Stimulated activated CD4-positive, alpha-beta T cell treated with anti-CD3 and anti-CD28 coated beads, Interleukin-15, amount 100 ng/mL, for 48 hours (primary cell): ENCODE data around the gene KCNJ1.

Experiments used
- DNase-seq, 2 donors: peaks; one replicate each; pipeline ENCODE4 v3.0.0-alpha.2; 2020; ENCODE audit warnings: low read depth in 2 of 2

The KCNJ1 gene

DNA sequence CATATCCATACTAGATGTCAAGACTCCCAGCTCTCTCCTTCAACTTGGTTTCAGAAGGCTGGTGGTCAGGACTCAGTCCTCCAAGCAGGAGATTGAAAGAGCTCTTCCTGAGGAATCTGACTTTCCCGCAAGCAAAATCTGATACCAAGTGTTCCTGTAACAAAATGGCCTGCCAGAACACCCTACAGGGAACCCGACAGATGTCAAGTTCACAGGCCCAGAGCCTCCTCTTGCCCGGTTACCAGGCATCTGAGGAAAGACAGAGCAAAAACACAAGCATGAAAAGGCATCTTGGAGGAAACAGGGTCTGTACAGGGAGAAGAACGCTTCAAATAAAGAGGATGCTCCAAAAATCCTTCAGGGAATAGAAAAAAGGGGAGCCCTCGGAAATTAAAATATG is 15.4 kb upstream of the KCNJ1 start:
- DNase-seq = no peak

DNA sequence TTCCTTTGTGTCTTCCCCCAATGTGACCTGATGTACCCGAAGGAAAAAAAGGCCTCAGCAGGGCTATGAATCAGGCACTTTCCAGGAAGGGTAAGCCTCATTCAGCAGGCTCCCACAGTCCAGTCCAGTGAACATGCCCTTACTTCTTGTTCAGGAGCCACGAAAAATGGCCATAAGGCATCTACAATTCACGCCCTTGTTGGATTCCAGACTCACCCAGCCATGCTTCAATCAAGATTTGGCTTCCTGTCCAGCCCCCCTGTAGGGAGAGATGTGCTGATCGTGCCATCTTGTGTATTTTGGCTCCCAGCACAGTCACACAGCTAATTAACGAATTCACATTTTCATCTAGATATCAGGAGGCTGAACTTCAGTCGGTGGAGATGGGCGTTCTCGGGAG is 14.1 kb upstream of the KCNJ1 start:
- no peak for DNase-seq

DNA sequence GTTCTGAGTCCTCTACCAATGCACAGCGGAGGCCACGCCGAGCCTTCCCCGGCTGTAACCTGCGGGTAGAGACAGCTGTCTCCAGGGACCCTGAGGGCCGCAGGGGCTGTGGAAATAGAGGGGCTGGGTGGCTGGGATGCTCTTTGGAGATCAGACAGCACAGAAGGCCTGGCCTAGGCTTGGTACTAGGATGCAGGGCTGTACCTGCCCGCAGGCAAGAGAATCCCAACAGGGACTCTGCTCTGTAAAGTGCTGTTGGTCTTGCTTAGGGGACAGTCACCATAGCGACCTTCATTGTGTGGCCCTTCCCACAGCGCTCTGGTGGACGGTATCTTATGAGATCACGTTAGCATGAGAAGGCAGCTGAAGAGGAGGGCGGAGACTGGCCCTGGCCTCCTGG is 12.7 kb upstream of the KCNJ1 start:
- DNase-seq = no peak

DNA sequence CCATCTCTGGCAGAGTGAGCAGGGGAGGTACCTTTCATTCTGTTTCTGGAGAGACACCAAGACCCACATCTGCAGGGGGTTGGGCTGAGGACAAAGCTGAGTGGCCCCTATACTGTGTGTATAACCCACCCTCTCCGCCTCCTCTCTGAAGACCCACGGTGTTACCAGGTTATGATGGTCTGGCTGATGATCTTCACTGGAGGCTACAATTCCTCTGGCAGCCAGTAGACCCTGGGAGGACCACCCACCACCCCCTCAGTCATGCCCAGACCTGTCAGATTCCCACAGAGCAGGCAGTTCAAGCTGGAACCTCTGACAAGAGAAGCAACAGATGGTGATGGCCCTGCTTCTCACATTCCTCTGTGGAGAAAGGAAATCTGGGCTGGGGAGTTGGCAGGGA is 11.4 kb upstream of the KCNJ1 start:
- no peak for DNase-seq

DNA sequence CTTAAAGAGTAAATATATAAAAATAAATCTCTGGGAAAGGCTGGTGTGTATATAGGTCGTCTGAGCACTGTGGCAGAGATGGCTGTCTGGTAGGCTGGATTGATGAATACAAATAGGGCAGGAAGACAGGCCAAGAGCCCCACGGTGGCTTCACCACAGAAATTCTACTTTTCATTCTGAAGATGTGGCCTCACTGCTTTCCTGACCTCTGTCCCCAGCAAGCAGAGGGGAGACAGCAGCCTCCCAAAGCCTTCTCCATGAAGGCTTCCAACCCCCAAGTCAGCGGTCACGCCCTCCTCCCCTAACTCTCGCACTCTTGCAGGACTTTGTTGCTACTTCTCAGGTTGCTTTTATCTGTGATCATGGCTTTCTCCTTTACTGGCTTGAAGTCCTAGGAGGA is 10.6 kb upstream of the KCNJ1 start:
- DNase-seq = no peak

DNA sequence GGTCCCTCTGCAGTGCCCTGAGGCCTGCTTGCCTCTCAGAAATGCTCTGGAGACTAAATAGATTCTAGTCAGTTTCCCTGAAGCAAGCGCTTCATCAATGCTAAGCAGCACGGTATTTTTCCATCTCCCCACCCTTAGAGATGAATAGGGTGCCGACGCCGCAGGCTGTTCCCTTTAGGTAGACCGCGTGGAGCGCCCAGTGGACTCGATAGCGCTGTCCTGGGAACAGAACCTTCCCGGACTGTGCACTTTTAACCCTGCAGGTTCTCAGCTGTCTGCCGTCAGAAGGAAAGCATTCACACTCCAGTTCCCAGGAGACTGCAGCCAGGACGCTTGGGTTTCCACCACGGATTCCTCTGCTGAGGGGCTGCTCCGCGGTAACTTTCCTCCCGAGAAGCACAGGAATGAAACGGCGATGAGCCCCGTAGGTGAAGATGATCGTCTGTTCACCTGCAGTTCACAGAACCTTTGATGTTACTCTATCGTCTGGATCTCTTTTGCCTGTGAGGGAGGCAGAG is 9.1 kb upstream of the KCNJ1 start:
- DNase-seq = no peak

DNA sequence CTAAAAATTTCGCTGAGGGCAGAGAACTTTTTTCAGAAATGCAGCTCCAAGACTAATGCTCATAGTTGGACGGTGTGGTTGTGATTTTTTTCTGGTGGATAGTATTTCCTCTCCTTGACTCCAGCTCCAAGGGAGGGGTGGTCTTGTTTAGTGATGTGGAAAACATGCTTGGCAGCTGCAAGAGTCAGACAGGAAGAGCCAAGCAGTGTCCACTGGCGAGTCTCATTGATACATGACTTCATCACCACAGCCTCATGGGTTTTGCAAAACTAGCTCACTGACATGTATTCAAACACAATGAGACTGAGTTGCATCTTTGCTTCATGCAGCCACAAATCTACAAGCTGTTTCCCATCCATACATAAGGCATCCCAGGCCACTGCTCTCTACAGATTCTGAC is 7.3 kb upstream of the KCNJ1 start:
- no peak for DNase-seq

DNA sequence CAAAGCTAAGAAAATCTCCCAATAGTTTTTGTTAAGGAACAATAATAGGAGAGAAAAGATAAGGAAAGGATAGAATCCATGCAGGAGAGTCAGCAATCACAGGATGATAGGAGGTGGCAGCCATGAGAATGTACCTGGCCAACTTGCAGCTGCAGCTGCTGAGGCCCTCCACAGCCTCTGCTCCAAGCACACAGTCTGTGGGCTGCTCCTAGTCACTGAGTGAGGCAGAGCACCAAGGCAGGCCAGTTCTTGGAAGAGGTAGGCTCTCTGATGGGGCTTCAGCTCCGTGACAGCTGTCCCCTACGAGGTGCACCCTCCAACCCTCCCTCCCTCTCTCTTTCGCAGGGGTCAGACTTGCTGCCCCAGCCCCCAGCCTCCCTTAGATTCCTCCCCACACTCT is 5.5 kb upstream of the KCNJ1 start:
- no peak for DNase-seq

DNA sequence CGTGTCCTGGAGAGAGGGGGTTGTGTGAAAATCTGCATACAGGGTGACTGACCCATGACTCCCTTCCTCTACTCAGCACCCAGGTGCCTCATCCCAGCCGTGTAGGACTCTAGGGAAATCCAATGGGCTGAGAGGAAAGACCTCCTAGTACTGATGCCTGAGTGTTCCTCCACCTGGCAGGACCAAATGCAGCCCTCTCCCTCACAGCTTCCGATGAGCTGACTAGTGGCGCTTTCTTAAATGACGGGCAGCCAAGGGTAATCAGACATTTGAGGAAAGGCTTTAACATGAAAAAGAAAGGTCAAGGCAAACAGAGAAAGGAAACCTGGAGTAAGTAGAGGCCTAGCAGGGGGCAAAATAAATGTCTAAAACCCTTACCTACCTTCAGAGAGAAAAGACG is 5.0 kb upstream of the KCNJ1 start:
- no peak for DNase-seq

DNA sequence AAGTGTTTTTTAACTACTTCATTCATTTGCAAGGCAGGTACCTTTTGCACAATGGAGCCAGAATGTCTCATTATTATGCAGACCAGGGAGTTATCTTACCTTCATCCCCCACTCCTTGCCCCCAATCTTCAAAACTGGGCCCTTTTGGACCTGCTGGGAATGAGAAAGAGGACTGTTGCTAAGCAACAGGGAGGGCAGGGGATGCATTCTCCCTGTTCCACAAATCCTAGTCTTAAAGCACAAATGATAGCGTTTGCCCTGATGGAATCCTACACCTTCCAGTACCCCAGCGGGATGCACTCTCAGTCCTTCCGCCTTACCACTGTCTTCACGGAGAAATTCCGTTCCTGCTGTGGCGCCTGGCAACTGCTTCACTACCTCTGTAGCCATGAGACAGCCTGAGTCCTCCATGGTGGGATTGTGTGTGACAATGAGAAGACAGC is 4.1 kb upstream of the KCNJ1 start:
- DNase-seq = no peak

DNA sequence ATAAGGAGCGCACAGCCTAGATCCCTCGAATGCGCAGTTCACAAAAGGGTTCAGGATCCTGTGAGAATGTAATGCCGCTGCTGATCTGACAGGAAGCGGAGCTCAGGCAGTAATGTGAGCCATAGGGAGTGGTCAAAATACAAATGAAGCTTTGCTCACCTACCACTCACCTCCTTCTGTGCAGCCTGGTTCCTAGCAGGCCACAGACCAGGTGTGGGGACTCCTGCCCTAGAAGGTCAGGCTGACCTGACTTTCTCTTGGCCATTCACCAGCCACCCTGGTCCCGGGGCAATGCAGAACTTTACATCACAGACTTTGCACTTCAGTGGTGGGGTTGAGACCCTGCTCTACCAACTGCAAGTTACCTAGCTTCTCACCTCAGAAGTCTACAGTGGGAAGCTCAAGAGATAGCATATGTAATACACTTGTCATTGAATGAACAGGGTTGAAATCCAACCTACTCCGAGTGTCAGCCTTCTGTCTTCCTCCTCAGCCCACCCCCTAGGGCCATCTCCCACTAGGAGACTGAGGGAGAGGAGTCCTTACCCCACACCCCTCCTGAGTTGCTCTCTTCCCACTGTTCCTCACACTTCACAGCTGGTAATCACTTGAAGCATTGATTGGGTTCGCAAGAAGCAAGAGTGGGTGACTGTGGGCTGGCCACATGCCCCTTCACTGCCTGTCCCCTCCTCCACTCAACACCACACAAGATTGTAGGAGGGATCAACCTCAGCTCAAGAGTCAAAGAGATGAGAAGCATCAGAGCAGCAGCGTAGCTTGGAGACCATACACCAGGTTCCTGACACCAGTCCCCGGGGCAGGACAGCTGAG is 2.0 kb upstream of the KCNJ1 start:
- DNase-seq = no peak

DNA sequence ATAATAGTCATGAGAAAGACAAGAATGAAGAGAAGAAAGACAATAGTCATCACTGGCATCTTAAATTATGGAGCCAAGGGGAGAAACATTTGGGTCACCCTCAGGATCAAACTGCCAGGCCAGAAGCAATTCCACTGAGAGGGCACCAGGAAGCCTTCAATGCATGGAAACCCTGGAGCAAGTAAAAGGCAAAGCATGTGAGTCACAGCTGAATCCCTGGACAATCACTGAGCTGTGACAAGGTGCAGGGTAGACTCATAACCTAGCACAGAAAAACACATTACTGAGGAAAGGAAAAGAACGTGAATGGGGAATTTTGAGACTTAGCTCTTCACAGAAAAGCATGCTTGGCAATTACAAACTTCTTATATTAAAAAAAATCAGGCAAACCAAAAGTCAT is 1.6 kb downstream of the KCNJ1 start:
- no peak for DNase-seq

DNA sequence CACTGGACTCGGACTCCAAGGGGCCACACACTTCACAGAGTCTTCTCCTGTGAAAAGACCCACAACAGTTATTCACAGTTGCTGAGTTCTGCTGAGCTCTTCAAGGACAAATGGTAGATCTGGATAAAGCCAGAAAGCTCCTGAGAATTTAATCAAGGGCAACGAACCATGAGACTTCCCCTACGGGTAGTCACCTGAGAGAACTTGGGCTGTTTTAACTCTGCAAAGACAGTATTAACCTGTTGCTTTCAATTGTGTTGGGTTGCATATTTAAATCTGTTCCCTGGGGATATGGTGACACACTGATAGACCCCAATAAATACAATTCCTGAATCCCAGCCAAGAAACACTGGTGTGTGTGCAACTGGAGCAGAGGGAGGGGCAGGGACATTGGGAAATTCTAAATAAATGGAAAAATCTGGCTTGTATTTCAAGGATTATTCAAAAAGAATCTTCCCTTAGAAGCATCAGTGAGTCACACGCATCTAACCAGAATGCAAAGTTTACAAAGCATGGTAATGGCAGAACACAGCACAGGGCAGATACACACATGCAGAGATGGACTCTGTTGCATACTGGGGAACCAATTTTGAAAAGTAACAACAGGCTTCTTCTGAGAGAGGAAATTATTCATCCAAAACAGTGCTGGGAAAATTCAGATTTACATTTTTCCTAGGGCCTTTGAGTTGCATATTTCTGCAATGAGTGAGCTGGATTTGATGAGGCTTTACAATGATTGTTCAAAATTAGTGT is 4.0 kb downstream of the KCNJ1 start:
- no peak for DNase-seq

DNA sequence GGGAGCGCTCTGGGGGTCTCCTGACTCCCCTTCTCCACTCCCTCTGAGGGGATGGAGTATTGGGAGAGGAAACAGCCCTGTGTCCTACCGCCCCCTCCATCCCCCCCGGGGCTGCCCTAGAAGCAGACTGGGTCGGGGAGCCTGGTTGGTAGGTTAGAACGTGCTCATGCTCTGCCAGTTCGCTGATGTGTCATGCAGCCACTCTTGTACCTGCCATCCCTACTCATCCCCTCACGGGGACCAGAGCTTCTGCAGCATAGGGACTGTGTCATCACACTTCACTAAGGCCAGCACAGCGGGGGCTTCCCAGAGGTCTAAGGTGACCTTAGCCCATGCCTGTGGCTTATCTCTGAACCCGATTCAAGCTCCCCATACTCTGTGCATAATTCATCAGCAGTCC is 4.7 kb downstream of the KCNJ1 start:
- no peak for DNase-seq

DNA sequence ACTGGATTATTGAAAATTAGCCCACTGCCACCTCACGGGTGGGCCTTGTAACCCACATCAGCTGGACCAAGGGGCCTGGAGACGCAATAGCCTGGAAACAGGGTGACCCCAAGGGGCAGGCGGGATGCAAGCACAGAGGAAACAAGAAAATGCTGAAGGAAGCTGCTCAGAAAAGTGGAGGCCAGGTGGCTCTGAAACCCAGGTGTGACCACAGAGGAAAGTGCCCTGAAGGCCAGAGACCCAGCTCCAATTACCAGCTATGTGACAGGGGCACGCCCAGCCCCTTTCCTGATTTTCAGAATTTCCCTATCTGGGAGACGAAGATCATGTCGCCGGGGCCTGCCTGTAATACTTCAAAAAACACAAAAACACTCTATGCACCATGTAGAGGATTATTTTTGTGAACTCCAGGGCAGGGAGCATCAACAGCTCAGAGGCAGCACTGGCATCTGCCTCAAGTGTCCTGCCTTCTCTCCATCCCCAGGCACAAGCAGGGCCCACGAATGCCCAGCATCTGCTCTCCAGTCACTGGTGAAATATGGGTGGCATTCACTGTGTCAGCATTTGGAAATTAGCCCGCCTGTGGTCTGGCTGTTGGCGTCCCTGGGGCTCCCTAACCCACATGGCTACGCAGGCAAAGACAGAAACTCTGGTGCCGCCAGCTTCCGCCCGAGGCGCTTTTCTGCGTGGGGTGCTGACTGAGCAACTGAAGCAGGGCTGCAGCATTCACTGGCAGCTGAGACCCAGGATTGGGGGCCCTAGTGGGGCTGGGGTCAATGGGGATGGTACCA is 6.3 kb downstream of the KCNJ1 start:
- no peak for DNase-seq

DNA sequence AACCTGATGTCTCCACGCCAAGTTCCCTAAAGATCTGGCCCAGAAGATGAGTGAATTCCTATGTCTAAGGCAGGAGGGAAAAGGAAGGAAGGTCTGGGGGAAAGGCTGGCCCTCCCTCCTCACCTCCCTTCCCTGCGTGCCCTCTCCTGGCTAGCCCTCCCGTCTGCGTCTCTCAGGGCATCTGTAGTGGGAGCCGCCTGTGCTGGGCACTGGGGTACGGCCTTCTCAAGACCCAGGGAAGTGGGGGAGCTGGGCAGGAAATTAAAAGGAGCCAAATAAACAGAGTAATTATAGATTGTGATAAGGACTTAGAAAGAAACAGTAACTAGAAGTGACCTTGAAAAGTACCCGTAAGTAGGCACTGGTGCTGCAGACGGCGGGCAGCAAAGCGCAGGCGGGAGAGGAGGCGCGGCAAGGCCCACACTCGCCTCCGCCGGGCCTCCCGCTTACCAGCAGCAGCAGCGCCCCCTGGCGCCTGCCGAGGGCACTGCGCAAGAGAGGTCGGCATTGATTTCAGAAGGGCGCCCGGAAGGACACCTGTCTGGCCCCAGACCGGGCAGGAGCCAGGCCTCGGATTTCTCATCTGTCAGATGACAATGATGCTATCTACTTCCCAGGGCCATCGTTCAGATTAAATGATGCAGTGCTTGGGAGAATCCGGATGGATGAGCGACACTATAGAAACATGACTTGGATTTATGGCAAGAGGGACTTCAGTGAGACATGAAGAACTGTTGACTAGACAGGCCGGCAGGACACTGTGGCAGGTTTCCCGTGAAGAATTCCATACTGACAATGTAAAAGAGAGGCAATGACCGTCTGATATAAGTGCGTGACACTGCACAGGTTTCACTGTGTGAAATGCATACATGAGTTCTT is 7.3 kb downstream of the KCNJ1 start:
- peak; percentile 57 to 70 for DNase-seq

DNA sequence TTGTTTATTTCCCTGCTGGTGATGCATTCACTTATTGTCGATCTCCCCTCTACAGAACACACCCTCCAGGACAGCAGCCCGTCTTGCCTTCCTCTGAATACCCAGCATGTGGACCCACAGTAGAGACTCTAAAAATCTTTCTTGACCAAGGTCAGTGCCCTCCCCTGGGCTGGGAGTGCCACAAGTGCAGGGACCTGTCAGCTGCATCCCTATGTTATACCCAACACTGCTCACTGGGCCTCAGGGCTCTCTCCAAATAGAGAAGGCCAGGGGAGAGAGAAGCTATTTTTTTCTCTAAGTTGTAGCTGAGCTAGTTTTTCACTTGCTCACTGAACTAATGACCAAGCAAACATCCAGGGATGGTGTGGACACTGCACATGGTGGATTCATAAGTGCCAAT is 9.8 kb downstream of the KCNJ1 start:
- no peak for DNase-seq

DNA sequence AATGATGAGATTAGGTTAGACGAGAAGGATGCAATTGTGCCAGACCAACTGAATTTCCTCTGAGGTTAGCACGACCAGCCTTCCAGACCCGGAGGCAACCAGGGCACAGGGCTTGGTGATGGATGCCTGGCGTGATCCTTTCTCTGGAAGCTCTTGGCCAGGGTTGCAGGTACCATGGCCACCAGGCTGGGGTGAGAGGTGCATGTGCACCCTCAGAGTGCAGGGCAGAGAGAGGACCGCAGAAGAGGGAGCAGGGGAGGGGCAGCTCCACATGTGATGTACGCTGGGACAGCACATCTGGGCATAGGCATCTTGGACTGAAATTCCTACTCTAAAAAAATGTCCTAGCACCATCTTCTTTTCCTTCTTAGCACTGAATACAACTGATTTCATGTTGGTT is 10.9 kb downstream of the KCNJ1 start:
- DNase-seq = no peak

DNA sequence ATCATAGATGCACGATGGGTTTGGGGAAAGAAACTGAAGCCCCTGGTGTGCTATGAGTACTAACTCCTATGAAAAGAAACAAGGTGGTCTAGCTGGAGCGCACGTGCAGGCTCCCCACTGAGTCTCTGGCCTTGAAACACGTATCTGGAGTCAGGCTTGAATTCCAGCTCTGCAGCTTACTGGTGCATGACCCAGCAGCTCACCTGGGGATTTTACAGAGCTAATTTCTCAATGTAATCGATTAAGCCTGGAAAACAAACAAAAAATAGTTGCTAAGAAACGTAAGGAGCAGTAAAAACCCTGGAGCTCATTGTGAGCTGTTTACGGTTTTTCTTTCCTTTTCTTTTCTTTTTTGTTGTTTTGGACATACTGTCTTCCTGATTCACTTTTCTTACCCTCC is 12.3 kb downstream of the KCNJ1 start:
- no peak for DNase-seq

DNA sequence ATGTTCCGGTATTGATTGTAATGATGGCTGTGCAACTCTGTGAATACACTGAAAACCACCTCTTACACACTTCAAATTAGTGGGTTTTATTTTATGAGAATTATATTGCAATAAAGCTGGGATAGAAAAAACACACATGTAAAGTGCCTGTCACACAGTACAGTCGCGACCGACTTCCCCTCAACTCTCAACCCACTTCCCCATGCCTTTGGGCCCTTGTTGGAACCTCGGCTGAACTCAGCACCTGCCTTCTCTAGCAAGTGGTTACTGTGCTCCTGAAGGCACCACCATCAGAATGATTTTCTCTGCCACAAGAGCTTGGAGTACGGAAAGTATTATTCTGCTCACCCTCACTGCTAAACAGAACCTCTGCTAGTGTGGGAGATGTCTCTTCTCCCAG is 13.5 kb downstream of the KCNJ1 start:
- DNase-seq = no peak

DNA sequence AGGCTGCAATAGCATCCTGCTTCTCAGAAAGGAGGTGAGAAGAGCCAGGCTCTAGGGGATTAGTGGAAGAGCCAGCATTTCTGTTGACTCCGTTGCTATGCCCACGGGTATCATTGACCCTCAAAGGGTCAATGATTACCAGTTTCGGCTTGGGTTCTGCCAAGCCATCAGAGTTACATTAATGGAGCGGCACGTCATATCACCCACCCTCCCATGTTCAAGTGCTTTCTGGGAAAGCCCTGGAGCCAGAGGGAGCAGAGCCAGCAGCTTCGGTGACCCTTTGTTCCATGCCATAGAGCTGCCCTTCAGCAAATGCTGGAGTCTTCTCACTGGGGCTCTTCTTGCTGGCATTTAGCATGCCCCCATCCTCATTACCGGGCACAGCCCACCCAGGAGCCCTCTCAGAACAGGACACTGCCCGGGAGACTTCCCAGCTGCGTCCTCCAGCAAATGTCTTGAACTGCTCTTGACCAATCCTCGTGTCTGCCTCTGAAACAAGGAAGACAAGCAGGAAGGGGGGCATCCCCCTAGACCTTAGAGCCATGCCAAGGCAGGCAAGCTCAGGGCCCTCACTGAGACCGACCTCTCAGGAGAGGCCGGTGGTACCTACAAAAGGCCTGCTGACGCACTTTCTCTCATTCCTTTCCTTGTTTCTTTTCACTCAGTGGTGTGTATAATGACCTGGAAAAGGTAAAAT is 14.6 kb downstream of the KCNJ1 start:
- no peak for DNase-seq
